Anterior cingulate cortex (tissue), 58 donors: ENCODE results near the gene SNX5.
"Not testable (repeated sequence)": the region's sequence is repeated elsewhere in the genome, so short reads cannot be mapped to it uniquely, and the experiment has no call there.

ENCODE experiments used
- DNase-seq, 58 donors: peaks; one replicate each; lab custom pipeline; 2025; lab: John Stamatoyannopoulos, UW

Gene SNX5

GRCh38 chr20:17963114-17963897 lies 5.3 kb downstream of the SNX5 start:
- no peak for DNase-seq

DNA sequence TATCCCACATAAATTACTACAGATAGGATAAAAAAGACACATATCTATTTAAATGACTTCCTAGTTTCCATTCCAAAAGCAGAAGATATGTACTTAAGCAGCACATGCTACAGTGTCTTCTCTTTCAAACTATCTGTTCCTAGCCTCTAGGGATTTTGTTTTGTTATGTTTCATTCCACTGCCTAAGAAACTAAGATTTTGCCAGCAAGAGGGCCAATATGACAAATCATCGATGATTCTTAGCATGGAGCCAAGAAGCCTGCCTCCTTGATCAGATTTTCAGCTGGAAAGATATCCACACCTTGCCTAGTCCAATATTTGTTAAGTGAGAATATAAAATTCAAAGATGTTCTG lies 7.0 kb downstream of the SNX5 start:
- DNase-seq: no peak

DNA sequence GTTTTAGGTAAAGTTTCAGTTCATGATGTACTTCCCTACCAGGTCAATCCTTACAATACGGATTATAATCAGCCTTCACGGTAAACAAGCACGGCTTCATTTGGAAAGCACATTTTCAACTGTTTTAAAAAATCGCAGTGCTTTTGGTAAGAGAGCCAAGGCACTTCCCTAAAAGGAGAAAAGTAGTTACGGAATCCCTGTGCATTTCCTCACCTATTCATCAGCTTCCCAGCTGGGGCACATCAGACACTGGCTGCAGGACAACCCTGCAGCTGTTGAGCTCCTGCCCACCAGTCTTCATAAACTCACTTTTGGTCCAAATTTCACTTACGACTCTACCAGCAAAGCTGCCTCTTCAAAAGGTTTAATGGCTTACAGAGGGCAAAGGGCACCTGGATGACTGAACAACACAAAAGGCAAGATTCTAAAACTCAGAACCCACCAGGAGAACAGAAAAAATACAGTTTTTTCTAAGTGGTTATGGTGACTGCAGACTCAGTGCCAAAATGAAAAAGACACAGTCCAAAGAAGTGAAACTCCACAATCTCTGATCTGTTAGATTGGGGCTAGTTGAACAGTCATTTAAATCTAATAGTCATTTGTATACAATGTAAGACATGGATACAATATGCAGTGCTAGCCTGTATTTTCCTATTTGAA lies 7.5 kb downstream of the SNX5 start:
- no peak for DNase-seq

DNA sequence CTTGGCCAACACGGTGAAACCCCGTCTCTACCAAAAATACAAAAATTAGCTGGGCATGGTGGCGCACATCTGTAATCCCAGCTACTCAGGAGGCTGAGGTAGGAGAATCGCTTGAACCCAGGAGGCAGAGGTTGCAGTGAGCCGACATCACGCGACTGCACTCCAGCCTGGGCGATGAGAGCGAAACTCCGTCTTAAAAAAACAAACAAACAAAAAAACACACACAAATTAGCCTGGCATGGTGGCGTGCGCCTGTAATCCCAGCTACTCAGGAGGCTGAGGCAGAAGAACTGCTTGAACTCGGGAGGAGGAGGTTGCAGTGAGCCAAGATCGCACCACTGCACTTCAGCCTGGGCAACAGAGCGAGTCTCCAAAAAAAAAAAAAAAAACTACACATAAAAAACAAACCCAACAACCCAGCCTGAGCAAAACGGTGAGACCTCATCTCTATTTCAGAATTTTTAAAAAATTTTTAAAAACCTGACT lies 8.2 kb downstream of the SNX5 start:
- DNase-seq: not testable (repeated sequence)

GRCh38 chr20:17959257-17959627 lies 9.4 kb downstream of the SNX5 start:
- no peak for DNase-seq

DNA sequence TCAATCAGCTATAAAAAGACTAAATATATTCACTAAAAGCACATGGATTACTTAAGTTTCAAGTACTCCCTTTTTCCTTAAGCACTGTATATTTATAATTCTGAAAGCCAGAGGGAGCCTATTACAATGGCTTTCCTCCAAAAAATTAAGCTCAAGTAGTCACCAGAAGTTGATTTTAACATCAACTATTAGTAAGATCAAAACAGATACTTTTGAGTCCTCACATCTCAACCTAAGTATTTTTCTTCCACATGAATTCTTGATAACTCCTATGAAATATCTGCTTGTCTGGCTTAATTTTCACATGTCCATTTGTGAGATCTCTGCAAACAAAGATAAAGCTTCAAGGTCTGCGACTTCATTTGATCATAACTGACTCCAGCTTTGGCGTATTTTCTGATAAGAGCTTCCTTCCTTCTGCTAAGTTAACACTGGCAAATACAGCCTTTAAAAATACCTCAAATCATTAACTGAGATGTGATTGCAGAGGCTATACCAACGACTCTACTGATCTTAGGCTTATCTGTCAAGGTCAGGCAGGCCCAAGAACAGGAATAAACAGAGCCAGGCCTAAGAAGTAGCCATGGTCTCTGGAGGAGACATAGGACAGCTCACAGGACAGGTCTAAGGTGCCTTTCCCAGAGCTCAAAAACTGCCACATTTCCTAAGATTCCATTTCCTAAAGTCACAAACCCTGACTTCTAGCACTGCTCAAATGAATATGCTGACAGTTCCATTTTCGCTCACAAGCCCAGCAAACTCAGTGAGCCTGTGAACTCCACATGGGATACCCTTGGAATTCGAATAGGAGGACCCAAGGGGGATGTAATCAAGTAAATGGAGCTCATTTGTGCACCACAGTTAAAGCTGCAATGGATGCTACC lies 10.0 kb downstream of the SNX5 start:
- DNase-seq: no peak

- no peak for DNase-seq
Observed at GRCh38 chr20:17957505-17958363, 10.9 kb downstream of the SNX5 start.

DNA sequence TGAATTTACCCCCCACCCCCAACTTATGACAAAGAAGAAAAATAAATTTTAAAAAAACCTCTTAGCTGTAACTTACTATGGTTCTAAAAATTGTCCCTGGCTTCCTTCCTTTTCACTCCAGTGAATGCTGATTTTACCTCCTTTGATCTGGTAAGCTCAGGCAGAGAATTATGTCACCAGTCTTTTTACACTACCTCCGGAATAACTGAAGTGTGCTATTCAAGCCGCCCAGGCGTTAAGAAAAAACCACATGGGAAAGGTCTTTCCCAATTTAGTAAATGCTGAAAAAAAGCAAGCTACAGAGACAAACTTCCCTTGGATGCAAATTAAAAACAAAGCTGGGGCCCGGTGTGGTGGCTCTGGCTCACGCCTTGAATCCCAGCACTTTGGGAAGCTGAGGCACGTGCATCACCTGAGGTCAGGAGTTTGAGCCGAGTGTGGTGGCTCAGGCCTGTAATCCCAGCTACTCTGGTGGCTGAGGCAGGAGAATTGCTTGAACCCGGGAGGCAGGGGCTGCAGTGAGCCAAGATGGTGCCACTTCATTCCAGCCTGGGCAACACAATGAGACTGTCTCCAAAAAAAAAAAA lies 12.4 kb downstream of the SNX5 start:
- DNase-seq: no peak

GRCh38 chr20:17955302-17955701 lies 13.3 kb downstream of the SNX5 start:
- DNase-seq: no peak

- no peak for DNase-seq
Observed at GRCh38 chr20:17953935-17954334, 14.7 kb downstream of the SNX5 start.

DNA sequence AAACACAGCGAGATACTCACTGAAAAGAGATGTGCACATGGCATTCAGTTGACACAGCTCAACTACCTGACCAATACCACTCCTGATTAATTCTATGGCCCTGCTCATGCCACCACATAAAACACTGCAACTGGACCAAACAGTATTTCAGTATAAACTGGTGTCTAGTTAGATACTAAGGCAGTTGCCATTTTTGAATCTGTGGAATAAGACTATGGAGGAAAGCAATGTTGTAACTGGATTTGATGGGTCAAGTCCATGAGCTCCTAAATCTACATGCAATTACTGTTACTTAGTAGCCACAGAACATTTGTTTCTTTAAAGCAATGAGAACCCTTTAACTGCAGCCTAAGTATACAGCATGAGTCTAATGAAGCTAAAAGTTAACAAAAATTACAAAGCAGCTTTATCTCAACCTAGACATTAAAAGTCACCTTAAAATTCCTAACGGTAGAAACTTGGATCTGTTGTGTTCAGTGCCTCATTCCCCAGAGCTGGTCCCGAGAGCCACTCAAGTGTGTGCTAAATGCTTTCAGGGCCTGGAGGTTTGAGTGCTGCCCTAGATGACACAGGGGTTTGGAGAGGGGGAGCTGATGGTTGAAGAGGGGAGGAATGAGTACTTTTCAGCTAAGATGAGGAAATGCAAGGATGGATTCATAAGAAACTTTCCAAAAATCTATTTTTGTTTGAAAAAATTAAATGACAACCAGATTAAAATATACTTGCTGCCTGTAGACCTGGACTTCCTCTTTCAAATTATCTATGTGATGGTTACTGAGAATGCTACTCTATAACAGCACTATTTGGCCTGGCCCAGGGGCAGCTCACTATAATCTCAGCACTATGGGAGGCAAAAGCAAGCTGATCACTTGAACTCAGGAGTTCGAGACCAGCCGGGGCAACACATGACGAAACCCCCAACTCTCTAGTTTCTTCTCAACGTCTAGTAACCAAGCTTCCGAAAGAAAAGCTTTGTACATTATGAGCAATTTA lies 15.6 kb downstream of the SNX5 start:
- DNase-seq: no peak

DNA sequence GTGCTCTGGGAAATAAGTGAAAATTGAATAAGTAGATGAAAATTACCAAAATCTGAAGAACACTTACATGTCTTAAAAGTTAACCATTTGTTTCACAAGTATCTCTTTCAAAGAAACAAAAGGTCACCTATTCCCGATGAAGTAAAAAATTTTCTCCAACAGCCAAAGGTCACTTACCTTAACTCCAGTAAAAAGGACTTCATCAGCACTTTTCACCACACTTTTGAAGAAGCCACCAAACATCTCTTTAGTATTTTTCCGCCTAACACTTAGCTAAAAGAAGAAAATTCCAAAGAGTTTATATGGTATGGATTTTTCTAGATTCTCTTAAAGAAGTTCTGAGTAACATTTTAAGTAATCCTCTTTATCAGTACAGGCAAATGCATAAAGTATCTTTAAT lies 17.3 kb downstream of the SNX5 start:
- no peak for DNase-seq

- DNase-seq: no peak
Observed at GRCh38 chr20:17950670-17951069, 17.9 kb downstream of the SNX5 start.

GRCh38 chr20:17949899-17950298 lies 18.7 kb downstream of the SNX5 start:
- no peak for DNase-seq

DNA sequence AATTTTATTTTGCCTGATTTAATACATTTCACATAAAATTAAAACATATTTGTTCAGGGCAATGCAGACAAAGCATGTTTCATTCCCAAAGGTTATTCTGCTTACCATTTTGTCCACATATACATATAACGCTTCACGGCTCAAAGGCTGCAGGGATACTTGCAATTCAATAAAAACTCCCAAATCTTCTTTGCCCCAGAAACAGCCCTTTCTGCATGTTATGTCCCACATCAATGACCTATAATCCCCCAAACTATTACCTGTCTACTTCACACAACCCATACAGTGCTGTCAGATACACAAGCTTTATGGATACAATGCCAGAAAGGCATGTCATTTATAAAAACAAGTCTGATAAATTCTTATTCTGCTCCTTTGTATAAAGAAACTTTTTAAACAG lies 20.2 kb downstream of the SNX5 start:
- no peak for DNase-seq

- no peak for DNase-seq
Observed at GRCh38 chr20:17947474-17947815, 21.1 kb downstream of the SNX5 start.

- no peak for DNase-seq
Observed at GRCh38 chr20:17946572-17947473, 21.8 kb downstream of the SNX5 start.

DNA sequence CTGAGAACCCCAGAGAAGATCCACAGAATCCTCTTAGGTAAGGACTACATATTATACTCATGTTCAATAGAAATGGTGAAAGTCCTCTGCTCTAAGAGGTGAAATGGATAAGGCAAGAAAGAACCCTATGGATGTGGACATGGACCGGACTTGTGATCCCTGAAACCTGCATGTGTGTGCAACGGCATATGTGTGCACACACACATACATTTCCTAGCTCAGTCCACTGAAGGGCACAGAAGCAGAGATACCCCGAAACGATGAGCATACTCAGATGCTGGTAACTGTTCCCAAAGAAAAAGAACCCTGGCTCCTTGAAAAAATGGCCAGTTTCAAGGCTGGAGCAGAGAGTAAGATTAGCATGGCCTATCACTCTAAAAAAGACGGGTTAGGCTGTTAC lies 22.6 kb downstream of the SNX5 start:
- no peak for DNase-seq
